OCI-LY3 (cell line): ENCODE data around the gene FCN1.

Source experiments
- EZH2phosphoT487 ChIP-seq: fragments of 200-600 bp; shearing (Covaris generic); IDR thresholded peaks from 2 replicates; pipeline ENCODE4 v1.6.1; 2018; ENCODE audit warnings: antibody characterized with exemption, mixed run types, low read depth
- TF ChIP-seq, protein P1 (sequence below): fragments of 200-600, 300-600 bp; sonication (generic); IDR thresholded peaks from 2 replicates; pipeline ENCODE4 v1.5.1; 2014; ENCODE audit warnings: antibody characterized with exemption, low read length, low read depth

DNA sequence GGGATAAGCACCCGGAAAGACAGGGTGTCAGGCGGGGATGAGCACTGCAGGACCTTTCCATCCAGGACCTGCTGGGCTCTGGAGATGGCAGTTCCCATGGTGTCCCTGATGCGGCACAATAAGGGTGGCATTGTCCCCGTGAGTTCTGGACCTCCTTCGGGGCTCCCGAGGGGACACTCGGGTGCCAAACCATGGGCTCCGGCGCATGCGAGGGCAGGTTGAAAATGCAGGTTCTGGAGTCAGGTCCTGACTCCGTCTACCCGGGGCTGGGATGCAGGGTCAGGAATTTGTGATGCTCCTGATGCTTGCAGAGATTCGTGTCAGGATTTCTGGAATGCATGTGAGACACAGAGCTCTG is 36.4 kb downstream of the FCN1 start:
- TF ChIP-seq, protein P1, sequence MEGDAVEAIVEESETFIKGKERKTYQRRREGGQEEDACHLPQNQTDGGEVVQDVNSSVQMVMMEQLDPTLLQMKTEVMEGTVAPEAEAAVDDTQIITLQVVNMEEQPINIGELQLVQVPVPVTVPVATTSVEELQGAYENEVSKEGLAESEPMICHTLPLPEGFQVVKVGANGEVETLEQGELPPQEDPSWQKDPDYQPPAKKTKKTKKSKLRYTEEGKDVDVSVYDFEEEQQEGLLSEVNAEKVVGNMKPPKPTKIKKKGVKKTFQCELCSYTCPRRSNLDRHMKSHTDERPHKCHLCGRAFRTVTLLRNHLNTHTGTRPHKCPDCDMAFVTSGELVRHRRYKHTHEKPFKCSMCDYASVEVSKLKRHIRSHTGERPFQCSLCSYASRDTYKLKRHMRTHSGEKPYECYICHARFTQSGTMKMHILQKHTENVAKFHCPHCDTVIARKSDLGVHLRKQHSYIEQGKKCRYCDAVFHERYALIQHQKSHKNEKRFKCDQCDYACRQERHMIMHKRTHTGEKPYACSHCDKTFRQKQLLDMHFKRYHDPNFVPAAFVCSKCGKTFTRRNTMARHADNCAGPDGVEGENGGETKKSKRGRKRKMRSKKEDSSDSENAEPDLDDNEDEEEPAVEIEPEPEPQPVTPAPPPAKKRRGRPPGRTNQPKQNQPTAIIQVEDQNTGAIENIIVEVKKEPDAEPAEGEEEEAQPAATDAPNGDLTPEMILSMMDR, result no peak
- no peak for TF ChIP-seq EZH2phosphoT487
